Adipocyte (in vitro differentiated cells): ENCODE measurements around the gene OR2L3.

Experiments used
- DNase-seq: peaks from one replicate; pipeline ENCODE4 v3.0.0-alpha.2; 2015; ENCODE audit warnings: low read depth
- H3K27me3 ChIP-seq: replicated peaks from 2 replicates; pipeline ENCODE4 v1.7.0; 2013; ENCODE audit warnings: mild to moderate bottlenecking, low read length, moderate library complexity; ENCODE audit not compliant: control insufficient read depth, insufficient read depth
- H3K36me3 ChIP-seq: 2 replicates; pipeline ENCODE4 v1.7.0; 2013; ENCODE audit warnings: low read length, mild to moderate bottlenecking, moderate library complexity; ENCODE audit not compliant: control insufficient read depth, insufficient read depth, severe bottlenecking
- H3K4me1 ChIP-seq: 2 replicates; pipeline ENCODE4 v1.7.0; 2013; ENCODE audit warnings: mild to moderate bottlenecking, low read length, moderate library complexity; ENCODE audit not compliant: control insufficient read depth, insufficient read depth
- H3K4me3 ChIP-seq: 2 replicates; pipeline ENCODE4 v1.7.0; 2013; ENCODE audit warnings: mild to moderate bottlenecking, low read length, moderate library complexity
- H3K9ac ChIP-seq: 2 replicates; pipeline ENCODE4 v1.7.0; 2013; ENCODE audit warnings: mild to moderate bottlenecking, low read length, moderate library complexity
- H3K9me3 ChIP-seq: 2 replicates; pipeline ENCODE4 v1.7.0; 2013; ENCODE audit warnings: mild to moderate bottlenecking, low read length, moderate library complexity; ENCODE audit not compliant: control insufficient read depth

OR2L3 gene

GRCh38 chr1:248046536-248046935 lies at the start of gene OR2L3:
Gene OR2L3, plus strand, starts transcription at chr1:248046836. Its CDS starts 13,846 bp downstream, at chr1:248060682.
- Histone ChIP-seq H3K9ac (no peak within 1 kb of the TSS), H3K9me3 (no peaks in the 10 kb centered on the region), H3K4me1 (no peaks in the 10 kb centered on the region), H3K36me3 (no peaks in the 10 kb centered on the region), H3K4me3 (no peak within 1 kb of the TSS), H3K27me3 (no peaks in the 10 kb centered on the region)
- no peak for DNase-seq

- no peaks in the 10 kb centered on the region for H3K4me1 ChIP-seq
- no peak overlapping the region for H3K4me3 ChIP-seq
- no peak overlapping the region for H3K9ac ChIP-seq
- no peak for DNase-seq
- H3K9me3 ChIP-seq, result no peaks in the 10 kb centered on the region
- H3K36me3 ChIP-seq, result no peaks in the 10 kb centered on the region
- H3K27me3 ChIP-seq, result no peaks in the 10 kb centered on the region
These were observed 47.8 kb upstream of the OR2L3 start for GRCh38 chr1:247998811-247999210.

- Histone ChIP-seq H3K4me1 (no peaks in the 10 kb centered on the region), H3K9ac (no peak overlapping the region), H3K36me3 (no peaks in the 10 kb centered on the region), H3K9me3 (no peaks in the 10 kb centered on the region), H3K4me3 (no peak overlapping the region), H3K27me3 (no peaks in the 10 kb centered on the region)
- no peak for DNase-seq
These were observed 46.5 kb upstream of the OR2L3 start for GRCh38 chr1:248000169-248000568.

GRCh38 chr1:248007778-248008177 lies 38.9 kb upstream of the OR2L3 start:
- no peak overlapping the region for H3K4me3 ChIP-seq
- no peak overlapping the region for H3K9ac ChIP-seq
- no peaks in the 10 kb centered on the region for H3K4me1 ChIP-seq
- H3K27me3 ChIP-seq, result no peaks in the 10 kb centered on the region
- H3K36me3 ChIP-seq, result no peaks in the 10 kb centered on the region
- no peak for DNase-seq
- H3K9me3 ChIP-seq, result peaks cover 14% of the 10 kb centered on the region

- Histone ChIP-seq H3K9ac (no peak overlapping the region), H3K36me3 (no peaks in the 10 kb centered on the region), H3K4me3 (no peak overlapping the region), H3K4me1 (no peaks in the 10 kb centered on the region), H3K27me3 (no peaks in the 10 kb centered on the region), H3K9me3 (peaks cover 14% of the 10 kb centered on the region)
- DNase-seq, result no peak
These were observed 37.0 kb upstream of the OR2L3 start for GRCh38 chr1:248009681-248010080.

- H3K4me1 ChIP-seq, result no peaks in the 10 kb centered on the region
- no peak for DNase-seq
- no peaks in the 10 kb centered on the region for H3K36me3 ChIP-seq
- peaks cover 14% of the 10 kb centered on the region for H3K9me3 ChIP-seq
- no peak within 1 kb of the TSS for H3K4me3 ChIP-seq
- H3K9ac ChIP-seq, result no peak within 1 kb of the TSS
- H3K27me3 ChIP-seq, result no peaks in the 10 kb centered on the region
These were observed 33.4 kb upstream of the OR2L3 start, which contains the start of gene OR2L5 for GRCh38 chr1:248013229-248013710. Gene OR2L5, plus strand, starts transcription at chr1:248013660. Its CDS starts 8,288 bp downstream, at chr1:248021948.

- Histone ChIP-seq H3K27me3 (no peaks in the 10 kb centered on the region), H3K4me3 (no peak overlapping the region), H3K4me1 (no peaks in the 10 kb centered on the region), H3K9me3 (no peaks in the 10 kb centered on the region), H3K36me3 (no peaks in the 10 kb centered on the region), H3K9ac (no peak overlapping the region)
- no peak for DNase-seq
These were observed 30.8 kb upstream of the OR2L3 start for GRCh38 chr1:248015803-248016202.

- H3K9me3 ChIP-seq, result peaks cover 4% of the 10 kb centered on the region
- H3K4me1 ChIP-seq, result no peaks in the 10 kb centered on the region
- DNase-seq, result no peak
- no peak within 1 kb of the TSS for H3K4me3 ChIP-seq
- H3K36me3 ChIP-seq, result no peaks in the 10 kb centered on the region
- no peaks in the 10 kb centered on the region for H3K27me3 ChIP-seq
- no peak within 1 kb of the TSS for H3K9ac ChIP-seq
These were observed 16.9 kb upstream of the OR2L3 start, which contains the start of gene OR2L2 for GRCh38 chr1:248029770-248030169. Gene OR2L2, plus strand, starts transcription at chr1:248030070. Its CDS starts 8,198 bp downstream, at chr1:248038268.

GRCh38 chr1:248045209-248045608 lies 1.4 kb upstream of the OR2L3 start:
- DNase-seq, result no peak
- Histone ChIP-seq H3K4me1 (no peaks in the 10 kb centered on the region), H3K36me3 (no peaks in the 10 kb centered on the region), H3K9me3 (peaks cover 4% of the 10 kb centered on the region), H3K9ac (no peak overlapping the region), H3K4me3 (no peak overlapping the region), H3K27me3 (no peaks in the 10 kb centered on the region)

- H3K9me3 ChIP-seq, result no peaks in the 10 kb centered on the region
- H3K27me3 ChIP-seq, result no peaks in the 10 kb centered on the region
- no peak overlapping the region for H3K4me3 ChIP-seq
- H3K36me3 ChIP-seq, result no peaks in the 10 kb centered on the region
- no peak overlapping the region for H3K9ac ChIP-seq
- DNase-seq, result no peak
- no peaks in the 10 kb centered on the region for H3K4me1 ChIP-seq
These were observed 372 bp downstream of the OR2L3 start for GRCh38 chr1:248047008-248047407.

GRCh38 chr1:248054671-248055070 lies 8.0 kb downstream of the OR2L3 start:
- no peaks in the 10 kb centered on the region for H3K36me3 ChIP-seq
- DNase-seq, result no peak
- H3K9ac ChIP-seq, result no peak overlapping the region
- no peaks in the 10 kb centered on the region for H3K27me3 ChIP-seq
- H3K9me3 ChIP-seq, result peaks cover 12% of the 10 kb centered on the region
- H3K4me3 ChIP-seq, result no peak overlapping the region
- no peaks in the 10 kb centered on the region for H3K4me1 ChIP-seq

- no peaks in the 10 kb centered on the region for H3K4me1 ChIP-seq
- DNase-seq, result no peak
- peaks cover 12% of the 10 kb centered on the region for H3K9me3 ChIP-seq
- H3K4me3 ChIP-seq, result no peak overlapping the region
- no peak overlapping the region for H3K9ac ChIP-seq
- no peaks in the 10 kb centered on the region for H3K36me3 ChIP-seq
- H3K27me3 ChIP-seq, result no peaks in the 10 kb centered on the region
These were observed 8.6 kb downstream of the OR2L3 start for GRCh38 chr1:248055261-248055660.
